ENCODE measurements around the gene STK10.

DNA sequence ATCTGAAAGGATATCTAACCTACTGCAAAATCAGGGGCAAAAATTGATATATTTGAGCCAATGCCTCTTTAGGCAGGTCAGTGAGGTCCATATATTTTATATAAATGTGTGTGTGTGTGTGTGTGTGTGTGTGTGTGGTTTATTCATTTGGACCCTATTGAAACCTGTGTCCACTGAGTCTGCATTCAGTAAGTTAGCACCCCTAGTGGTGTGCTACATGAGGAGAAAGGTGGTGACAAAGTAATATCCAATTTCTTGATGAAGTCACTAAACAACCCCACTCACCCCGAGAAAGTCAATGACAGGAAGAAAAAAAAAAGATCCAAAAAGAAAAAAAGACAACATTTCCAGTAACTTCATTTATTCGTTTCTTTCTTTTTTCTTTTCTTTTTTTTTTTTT lies 185.7 kb downstream of the STK10 start:
- TF ChIP-seq EZH2 (IDR thresholded peaks at IDR 0.05): no peak
- no peak for TF ChIP-seq POLR2AphosphoS5 (IDR thresholded peaks at IDR 0.05; ENCODE audit: borderline replicate concordance, low read depth, low read length)

All from SK-N-MC (cell line).